GM18909 (cell line): ENCODE measurements around the gene ETS1.

Experiments used
- ATAC-seq: cut with Tn5 transposase; IDR thresholded peaks from one replicate; pipeline ENCODE4 v1.9.1; 2021; ENCODE audit warnings: mild to moderate bottlenecking; ENCODE audit not compliant: unreplicated experiment, poor library complexity

ETS1 gene

DNA sequence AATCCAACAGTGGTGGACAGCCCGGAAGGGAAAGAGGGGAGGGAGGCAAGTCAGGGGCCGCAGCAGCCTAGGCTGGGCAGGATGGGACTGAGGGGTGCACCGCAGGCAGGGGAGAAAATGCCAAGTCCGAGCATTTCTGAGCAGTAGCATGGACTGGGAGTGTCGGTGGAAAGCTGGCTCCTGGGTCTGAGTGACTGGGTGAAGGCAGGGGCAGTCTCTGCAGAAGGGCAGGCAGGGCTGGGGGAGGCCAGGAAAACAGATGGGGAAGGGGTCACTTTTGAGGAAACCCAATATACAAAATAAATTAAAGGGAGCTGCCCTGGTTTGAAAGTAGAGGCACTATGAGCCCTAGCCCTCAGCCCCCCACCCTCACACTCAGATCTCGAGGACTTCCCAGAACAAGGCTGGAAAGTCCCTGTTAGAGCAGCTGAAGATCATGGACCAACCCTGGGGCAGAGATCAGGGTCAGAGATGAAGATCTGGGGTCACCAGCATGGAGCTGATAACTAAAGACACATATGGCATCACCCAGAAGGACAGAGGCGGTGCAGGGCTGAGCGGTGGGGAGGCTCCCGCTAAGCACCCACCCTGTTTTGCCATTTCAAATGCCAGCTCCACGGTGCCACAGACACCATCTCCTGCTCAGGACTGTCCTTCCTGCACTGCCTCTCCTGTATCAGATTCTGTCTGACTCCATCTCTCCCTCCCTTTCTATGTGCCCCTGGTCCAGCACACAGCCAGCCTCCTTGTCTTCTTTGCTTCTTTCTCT lies 32.4 kb upstream of the ETS1 start:
- ATAC-seq = no peak

DNA sequence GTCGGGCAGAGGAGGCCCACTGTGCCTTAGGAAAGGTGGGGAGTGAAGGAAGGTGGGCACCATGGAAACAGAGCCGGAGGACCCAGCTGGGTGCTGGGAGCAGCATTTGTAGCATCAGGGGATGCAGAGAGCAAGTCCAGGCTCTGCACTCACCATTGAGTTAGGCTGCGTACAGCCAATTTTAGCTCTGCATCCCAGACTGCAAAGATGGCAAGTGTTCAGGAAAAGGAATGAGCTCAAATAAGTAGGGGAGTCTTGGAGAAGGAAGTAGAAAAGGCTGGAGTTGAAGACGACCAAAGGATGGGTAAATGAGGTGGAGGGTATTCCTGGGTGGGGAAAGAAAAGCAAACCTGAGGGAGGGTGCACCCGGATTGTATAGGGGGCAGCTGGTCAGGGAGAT lies 31.6 kb upstream of the ETS1 start:
- ATAC-seq = no peak

DNA sequence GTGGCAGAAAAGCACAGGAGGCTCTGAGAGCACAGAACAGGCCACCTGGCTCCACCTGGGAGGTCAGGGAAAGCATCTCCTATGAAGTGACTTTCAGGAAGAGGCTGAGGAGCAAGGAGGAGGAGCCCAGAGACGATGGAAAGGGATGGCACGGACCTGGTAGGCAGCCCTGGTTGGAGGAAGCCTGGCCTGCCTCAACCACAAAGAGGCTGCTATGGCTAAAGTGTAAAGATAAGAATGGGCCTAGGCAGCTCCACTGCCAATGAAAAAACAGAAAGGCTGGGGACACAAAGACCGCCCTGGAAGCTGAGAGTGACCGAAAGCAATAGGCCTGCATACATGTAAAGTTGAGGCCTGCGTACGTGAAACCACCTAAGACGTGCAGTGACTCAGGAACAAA lies 31.2 kb upstream of the ETS1 start:
- ATAC-seq = no peak

DNA sequence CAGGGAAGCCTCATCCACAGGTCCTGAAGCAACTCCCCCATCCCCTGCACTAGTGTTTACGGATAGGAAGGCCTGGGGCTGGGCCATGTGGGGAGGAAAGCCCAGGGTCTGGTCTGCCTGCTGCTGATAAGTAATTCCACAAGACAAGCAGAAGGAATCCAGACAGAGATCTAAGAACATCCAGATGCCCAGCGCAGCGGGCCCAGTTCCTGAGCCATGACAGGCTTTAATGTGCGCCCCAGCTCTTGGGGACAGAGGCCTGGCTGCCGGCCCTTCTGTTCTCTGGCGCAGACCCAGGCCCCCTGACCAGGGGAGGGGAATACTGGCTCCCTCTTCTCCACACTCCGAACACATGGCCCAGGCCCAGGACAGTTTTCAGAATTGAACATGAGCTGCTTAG lies 28.8 kb upstream of the ETS1 start:
- ATAC-seq = no peak

DNA sequence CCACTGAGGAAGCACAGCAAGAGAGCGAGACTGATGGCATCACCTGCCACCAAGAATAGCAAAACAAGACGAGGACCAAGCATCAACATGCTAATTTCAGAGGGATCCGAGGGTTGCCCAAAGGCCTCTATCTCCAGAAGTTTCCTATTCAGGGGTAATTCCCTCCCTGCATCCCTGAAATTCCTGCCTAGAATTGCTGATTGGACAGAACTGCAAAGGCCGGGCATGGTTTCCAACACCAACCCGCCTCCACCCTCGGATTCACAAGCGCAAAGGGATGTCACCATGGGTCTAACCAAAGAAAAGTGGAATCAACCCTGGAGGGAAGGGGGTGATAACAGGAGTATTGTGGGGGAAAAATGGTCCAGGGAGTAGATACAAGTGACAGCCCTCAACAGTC lies 28.3 kb upstream of the ETS1 start:
- ATAC-seq = no peak

DNA sequence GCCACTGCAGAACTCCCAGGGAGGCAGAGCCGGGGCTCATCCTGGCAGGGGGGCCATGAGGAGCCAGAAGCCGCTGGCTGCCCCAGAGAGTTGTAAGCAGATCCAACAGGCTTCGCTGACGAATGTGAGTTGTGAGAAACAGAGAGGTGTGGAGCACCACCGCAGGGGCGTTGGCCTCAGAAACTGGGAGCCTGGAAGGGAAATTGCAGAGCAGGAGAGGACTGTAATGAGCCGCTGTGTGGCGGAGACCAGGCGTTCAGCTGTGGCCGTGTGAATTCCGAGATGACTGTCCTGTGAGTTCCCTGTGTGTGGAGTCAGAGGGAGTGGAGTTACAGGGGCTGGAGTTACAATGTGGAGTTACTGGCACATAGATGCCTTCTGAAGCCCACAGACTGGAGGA lies 27.7 kb upstream of the ETS1 start:
- ATAC-seq = no peak

DNA sequence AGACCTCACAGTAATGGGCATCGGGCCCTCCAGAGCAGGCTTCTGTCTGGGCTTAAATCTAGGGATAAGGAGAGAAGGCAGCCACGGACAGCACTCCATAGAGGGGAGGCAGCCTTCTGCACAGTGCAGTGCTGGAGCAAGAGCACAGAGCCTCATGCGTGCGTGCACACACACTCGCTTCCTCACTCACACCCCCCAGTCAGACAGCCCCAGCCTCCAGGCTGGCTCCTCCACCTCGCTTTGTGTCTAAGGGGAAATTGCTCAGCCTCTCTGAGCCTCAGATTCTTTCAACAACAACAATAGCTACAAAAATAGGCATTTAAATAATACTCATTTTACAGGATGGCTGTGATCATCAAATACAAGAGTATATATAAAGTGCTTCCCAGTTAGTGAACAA lies 26.7 kb upstream of the ETS1 start:
- no peak for ATAC-seq

DNA sequence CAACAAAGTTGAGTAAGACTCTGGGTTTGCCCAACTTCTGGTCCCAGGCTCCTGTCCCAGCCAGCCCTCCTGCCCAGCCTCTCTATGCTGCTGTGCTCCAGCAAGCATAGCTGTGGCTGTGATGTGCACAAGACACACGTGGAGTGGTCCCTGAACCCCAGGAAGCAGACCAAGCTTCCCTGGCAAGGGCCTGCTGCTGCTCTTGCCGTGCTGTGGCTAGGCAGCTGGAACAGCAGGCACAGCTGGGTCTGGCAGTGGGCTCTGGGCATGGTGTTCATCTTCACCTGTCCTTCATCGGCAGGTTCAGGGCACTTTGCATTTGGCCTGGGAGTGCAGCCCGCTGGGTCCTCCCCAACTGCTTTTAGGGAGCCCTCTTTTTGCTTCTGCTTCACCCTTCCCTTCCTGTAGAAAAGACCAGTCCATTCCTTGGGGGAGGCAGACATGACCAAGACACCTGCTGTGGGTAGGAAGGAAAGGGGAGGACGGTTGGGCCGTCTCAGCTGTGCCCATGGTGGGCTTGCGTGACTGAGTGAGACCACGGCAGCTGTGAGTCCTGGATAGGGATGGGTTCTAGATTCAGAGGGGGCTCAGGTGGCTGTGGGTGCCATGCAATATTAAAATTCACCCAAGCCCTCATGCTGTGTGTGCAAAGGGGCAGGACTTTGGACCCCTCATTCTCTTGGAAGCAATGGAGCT lies 26.1 kb upstream of the ETS1 start:
- no peak for ATAC-seq

DNA sequence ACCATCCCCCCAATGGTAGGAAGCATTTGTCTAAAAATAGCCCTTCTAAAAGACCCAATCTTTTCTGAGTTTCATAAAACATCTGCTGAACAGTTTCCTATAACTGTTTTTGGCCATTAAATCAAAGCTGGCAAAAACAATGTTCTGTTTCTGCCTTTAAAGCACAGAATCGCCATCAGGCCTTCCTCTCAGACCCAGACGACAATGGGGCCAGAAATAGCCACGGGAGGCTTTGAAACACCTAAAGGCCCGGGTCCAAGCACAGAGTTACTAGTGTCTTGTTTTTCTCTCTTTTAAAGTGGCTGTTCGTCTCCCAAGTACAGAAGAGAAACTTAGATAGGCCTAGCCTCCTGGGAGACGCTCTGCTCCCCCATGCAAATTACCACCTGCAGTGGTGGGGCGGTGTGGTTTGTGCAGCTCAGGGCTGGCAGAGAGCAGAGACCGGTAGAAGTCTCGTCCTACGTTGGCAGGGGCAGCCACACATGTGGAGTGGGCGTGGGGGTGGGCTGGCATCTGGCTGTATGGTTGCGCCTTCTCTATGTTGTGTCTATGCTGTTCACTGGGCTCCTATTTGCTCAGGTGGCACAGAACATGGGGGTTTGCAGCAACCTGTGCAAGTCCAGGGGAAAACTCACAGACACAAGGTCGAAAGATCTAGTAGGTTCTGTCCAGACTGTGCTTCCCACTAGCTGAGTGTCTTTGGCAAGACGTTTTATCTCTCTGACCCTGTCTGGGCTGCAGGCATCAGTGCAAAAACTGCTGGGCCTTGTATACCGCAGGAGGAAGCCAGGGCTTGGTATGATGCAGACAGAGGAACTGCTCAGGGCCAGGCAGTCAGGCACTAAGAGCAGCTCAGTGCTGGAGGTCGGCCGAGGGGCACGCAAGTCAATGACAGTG lies 23.6 kb upstream of the ETS1 start:
- peak; percentile 97 for ATAC-seq

DNA sequence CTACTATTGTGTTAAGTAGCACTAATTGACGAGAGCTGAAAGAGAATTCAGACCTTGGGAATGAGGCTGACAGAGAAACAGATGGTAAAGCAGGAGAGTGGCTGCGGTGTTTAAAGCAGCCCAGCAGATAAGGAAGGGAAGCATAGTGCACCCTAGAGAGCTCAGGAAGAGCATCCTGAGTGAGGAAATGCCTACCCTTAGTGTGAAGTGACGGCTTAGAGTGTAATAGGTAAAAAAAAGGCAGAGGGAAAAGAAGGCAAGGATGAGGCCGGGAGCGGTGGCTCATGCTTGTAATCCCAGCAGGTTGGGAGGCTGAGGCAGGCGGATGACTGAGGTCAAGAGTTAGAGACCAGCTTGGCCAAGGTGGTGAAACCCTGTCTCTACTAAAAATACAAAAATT lies 22.4 kb upstream of the ETS1 start:
- no peak for ATAC-seq

DNA sequence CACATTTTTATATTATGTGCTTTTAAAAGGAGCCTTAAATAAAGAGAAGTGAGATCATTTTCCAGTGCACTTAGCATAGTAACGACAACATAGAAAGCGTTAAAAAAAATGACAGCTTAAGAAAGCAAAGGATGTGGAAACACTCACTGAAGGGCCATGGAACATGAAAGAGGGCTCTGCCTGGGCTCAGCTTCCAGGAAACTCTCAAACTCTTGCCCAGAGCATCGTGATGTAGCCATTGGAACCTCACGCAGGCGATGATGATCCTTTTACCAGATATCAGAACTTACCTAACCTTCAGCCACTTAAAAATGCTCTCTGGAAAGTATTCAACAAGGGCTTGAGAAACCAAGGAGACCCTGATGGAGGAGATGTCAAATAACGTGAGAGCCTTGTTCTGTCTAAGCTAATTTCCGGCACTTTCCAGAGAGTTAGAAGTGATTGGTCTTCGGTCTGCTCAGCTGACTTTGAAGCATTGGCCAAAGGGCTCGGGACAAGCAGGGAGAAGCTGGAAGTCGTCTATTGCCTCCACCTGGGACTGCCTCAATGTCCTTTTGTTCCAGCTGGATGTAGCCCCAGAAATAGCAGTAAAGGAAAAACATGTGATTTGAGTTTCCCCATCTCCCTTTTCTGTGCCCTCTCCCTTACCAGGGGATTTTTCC lies 21.5 kb upstream of the ETS1 start:
- ATAC-seq = no peak

DNA sequence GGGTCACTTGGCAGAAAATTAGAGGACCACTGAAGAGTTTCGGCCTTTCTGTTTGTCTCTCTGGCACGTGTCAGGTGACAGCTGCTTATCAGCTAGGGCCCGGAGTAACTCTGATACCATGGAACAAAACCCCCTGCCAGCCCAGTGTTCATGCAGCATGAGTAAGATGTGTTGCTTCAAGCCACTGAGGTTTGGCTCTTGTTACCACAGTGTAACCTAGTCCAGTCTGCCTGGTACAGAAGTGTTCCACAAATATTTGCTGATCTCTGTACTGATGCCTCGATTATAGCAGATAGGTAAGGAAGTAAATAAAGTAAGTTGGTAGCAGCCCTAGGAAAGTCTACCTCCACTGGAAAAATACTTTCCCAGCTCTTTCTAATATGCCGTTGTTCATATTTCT lies 20.5 kb upstream of the ETS1 start:
- no peak for ATAC-seq

DNA sequence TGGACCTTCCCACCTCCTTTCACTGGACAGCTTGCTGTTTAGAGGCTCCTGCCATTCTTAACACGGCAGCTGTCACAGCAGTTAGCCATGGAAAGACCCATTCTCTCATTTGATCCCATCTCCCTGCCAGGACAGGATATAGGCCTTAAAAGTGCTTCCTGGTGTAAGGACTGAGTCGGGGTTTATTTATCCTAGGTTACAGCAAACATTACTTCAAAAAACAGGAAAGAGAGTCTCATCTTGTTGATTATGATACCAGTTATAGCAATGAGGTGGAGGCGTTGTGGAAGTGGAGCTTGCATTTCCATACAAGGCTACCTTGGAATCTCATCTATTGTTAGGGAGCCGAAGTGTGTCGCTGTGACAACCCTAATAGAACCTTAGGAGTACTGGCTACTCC lies 17.4 kb upstream of the ETS1 start:
- ATAC-seq = no peak

DNA sequence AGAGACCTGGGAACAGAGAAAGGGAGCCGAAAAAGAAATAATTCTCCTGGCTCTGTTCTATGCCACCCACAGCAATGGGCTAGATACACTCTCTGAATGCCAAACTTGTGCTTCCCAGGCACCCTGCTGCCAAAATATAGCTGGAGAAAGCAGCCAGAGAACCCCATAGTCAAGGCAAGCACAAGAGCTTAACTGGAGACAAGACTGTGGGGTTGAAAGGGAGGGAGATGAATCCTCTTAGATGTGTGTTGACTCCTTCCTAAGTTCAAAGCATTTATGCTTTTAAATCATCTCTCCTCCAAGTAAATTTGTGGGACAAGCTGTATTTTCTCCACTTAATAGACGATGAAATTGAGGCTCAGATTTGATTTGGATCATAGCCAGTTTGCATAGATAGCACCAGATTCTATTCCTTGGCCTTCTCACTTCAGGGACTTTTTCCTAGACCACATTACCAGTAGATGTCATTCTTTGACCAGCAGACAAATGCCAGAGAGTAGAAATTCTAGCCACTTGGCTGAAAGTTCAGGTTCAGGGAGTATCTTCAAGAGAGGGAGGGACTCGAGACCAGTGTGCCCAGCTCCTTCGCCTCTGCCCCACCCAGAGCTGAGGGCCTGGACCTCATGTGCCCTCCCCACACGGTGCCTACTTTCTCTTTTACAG lies 16.5 kb upstream of the ETS1 start:
- peak; percentile 57 for ATAC-seq

DNA sequence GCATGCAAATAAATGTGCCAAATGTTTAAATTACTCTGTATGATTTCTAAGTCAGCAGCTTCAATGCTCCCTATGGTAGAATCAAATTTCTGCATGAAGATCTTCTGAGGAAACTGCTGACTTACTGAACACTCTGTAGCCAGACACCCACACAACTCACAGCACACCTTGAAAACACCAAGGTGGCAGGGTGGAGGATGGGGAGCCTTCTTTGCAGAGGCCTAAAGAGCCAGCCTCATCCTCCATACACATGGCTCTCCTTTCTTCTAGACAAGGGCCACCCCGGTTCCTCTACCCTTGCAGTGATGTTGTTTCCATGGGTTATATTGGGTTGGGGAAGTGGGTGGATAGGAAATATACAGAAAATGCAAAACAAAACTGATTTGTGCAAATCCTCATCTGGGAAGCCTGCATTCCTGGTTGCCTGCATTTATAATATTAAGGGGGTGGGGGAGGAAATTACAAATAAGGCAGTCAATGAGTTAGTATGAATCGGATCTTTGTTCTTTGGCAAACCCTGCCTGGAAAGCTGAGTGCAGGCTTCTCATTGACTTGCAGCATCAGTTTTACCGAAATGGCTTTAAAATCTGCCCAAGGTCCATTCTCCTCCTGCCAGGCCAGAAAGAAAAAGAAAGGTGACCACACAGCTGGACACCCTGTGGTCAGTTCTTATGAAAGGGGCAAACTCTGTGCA lies 15.8 kb upstream of the ETS1 start:
- ATAC-seq = no peak

DNA sequence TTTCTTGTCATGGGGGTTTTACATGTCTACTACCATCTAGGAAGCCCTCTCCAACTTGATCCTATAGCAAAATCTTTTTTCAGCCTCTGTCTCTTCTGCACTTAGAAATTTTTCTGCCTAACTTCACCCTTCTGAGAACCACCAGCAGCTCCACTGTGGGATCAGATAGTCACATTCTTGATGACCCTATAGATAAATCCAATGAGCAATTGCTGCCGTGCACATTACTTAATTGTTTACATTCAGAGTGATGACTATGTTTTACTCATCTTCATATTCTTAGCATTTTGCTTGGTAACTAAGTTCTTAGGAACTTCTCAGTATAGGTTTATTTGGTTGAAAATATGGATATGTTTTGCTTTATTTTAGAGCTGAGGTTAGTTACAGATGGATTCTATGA lies 12.4 kb upstream of the ETS1 start:
- no peak for ATAC-seq

DNA sequence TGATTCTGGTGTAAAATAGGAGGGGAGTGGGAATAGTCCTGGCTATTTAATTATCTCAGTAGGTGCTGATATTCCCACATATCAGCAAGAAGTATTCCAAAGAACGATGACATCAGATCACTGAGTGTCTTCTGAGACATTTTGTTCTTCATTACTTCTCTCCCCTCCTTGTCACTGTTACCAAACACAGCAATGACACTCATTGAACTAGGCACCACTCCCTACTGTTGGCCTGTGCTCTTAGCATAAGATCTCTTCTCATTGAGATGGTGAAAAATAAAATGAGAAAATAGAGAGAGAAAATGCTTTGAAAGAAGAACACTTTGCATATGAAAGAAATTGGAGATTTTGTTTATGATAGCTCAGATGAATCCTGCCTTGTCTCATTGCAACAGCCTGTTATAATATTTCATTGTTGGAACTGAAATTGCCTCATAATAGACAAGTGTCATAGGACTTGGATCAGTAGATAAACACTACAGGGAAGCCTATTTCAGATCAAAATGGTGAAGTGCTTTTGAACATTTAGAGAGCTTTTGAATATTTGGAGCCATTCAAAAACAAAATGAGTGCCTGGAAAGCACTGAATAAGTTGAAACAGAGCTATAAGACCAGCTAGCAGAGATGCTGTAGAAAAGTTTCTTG lies 11.3 kb upstream of the ETS1 start:
- no peak for ATAC-seq

DNA sequence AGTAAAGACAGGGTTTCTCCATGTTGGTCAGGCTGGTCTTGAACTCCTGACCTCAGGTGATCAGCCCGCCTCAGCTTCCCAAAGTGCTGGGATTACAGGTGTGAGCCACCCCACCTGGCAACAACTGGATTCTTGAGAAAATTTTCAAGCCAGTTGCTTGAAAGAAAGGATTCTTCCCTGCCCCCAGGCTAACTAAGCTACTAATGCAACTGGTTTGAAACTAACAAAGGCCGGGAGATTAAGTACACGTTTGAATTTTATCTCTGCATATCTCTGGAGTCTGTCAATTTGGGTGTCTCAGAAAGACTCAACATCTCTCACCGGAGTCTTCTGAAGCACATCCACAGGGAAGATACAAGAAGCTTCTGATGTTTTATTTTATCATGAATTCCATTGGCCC lies 10.7 kb upstream of the ETS1 start:
- ATAC-seq = no peak

DNA sequence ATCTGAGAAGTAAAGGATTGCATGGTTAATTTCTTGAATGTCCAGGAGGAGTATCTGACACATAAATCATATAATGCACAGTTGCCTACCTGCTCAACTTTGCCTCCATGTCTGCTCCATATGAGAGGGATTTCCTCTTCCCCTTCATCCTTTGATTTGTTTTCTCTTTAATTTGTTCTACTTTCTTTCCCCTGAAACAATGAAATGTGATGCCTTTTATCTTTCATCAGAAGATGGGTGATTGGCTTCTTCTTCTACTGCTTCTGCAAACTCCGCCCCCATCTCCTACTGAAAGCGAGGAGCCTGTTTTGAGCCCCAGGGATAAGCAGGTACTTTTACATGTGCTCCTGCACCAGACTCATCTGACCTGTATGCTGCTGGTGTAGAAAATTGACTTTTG lies 9.9 kb upstream of the ETS1 start:
- no peak for ATAC-seq
